BE2C (cell line): ENCODE results near the gene SORBS1.

ENCODE experiments used
- DNase-seq: peaks from one replicate; pipeline ENCODE4 v3.0.0-alpha.2; 2020
- H3K27me3 ChIP-seq: fragments of 250-450 bp; sonication (Bioruptor Pico); 2 replicates; pipeline ENCODE4 v1.5.1; 2020; ENCODE audit warnings: mild to moderate bottlenecking
- H3K36me3 ChIP-seq: fragments of 250-450 bp; sonication (Bioruptor Pico); 2 replicates; pipeline ENCODE4 v1.5.1; 2020; ENCODE audit warnings: mild to moderate bottlenecking
- H3K4me1 ChIP-seq: fragments of 250-450 bp; sonication (Bioruptor Pico); 2 replicates; pipeline ENCODE4 v1.5.1; 2020
- H3K4me3 ChIP-seq: 2 replicates; pipeline ENCODE4 v1.5.1; 2011; ENCODE audit warnings: low read depth, low read length
- H3K9me3 ChIP-seq: fragments of 250-450 bp; sonication (Bioruptor Pico); 2 replicates; pipeline ENCODE4 v1.5.1; 2020
- CTCF ChIP-seq: IDR thresholded peaks from 2 replicates; pipeline ENCODE4 v1.5.1; 2012; ENCODE audit warnings: mild to moderate bottlenecking, low read depth, low read length

SORBS1 gene

GRCh38 chr10:95392681-95393164 is 168.4 kb downstream of the SORBS1 start:
- Histone ChIP-seq H3K36me3 (no peaks in the 10 kb centered on the region), H3K4me3 (no peak overlapping the region), H3K9me3 (no peaks in the 10 kb centered on the region), H3K4me1 (no peaks in the 10 kb centered on the region), H3K27me3 (no peaks in the 10 kb centered on the region)
- TF ChIP-seq CTCF = no peak
- DNase-seq = no peak

GRCh38 chr10:95392217-95392584 is 169.0 kb downstream of the SORBS1 start:
- H3K36me3 ChIP-seq = no peaks in the 10 kb centered on the region
- H3K27me3 ChIP-seq = no peaks in the 10 kb centered on the region
- H3K4me1 ChIP-seq = no peaks in the 10 kb centered on the region
- no peaks in the 10 kb centered on the region for H3K9me3 ChIP-seq
- no peak overlapping the region for H3K4me3 ChIP-seq
- DNase-seq = no peak
- no peak for TF ChIP-seq CTCF

- H3K36me3 ChIP-seq = no peaks in the 10 kb centered on the region
- no peak overlapping the region for H3K4me3 ChIP-seq
- no peaks in the 10 kb centered on the region for H3K4me1 ChIP-seq
- H3K9me3 ChIP-seq = no peaks in the 10 kb centered on the region
- no peak for TF ChIP-seq CTCF
- H3K27me3 ChIP-seq = no peaks in the 10 kb centered on the region
- DNase-seq = no peak
These were observed 169.5 kb downstream of the SORBS1 start for GRCh38 chr10:95391581-95392216.

DNA sequence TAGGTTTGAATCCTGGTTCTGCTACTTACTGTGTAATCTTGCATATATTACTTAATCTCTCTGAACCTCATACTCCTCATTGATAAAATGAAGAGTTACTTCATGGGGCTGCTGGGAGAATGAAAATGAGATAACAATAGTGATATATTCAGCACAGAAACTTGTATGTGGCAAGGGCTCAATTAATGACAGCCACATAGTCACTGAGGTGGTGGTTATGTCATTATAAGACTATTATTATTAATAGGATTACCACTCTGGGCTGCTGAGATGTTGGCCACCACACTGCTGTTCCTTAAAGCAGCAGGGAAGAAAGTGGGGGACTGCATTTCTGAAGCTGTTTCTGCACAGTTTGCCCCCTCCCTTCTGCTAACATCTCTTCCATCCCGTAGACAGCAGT is 170.0 kb downstream of the SORBS1 start:
- no peak for DNase-seq
- H3K27me3 ChIP-seq = no peaks in the 10 kb centered on the region
- H3K4me3 ChIP-seq = no peak overlapping the region
- TF ChIP-seq CTCF = no peak
- no peaks in the 10 kb centered on the region for H3K4me1 ChIP-seq
- no peaks in the 10 kb centered on the region for H3K36me3 ChIP-seq
- H3K9me3 ChIP-seq = no peaks in the 10 kb centered on the region

DNA sequence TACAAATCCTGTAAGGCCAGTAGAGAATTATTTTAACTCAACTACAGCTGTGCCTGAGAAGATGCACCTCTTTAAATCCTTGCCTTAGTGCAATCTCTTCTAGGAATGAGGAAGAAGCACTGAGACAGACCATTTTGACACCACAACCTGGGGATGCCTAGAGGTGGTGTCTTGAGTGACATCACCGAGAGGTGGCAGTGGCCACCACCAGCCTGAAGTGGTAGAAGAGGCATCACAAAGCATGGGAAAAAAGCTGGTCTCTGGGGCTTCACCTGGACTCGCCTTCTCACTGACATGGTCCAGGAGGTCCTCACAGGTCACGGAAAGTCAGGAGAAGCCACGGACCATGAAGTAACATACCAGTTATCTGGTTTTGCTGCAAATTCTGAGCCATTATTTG is 171.2 kb downstream of the SORBS1 start:
- no peaks in the 10 kb centered on the region for H3K9me3 ChIP-seq
- TF ChIP-seq CTCF = no peak
- DNase-seq = no peak
- no peaks in the 10 kb centered on the region for H3K27me3 ChIP-seq
- no peaks in the 10 kb centered on the region for H3K36me3 ChIP-seq
- H3K4me1 ChIP-seq = no peaks in the 10 kb centered on the region
- no peak overlapping the region for H3K4me3 ChIP-seq

GRCh38 chr10:95389176-95389575 is 172.0 kb downstream of the SORBS1 start:
- DNase-seq = no peak

More at GRCh38 chr10:95389176-95389575, 172.0 kb downstream of the SORBS1 start:
- Histone ChIP-seq H3K4me1 (no peaks in the 10 kb centered on the region), H3K27me3 (no peaks in the 10 kb centered on the region; the same call in 1 of the 2 replicates), H3K9me3 (no peaks in the 10 kb centered on the region), H3K4me3 (no peak overlapping the region), H3K36me3 (no peaks in the 10 kb centered on the region)
- TF ChIP-seq CTCF = no peak
